SU-DHL-6 (cell line): Measurements from ENCODE around the gene GSPT2.

Experiments
- CTCF ChIP-seq: fragments of 200-600 bp; sonication (generic); IDR thresholded peaks from one replicate; pipeline ENCODE4 v1.5.1; 2017; ENCODE audit warnings: antibody characterized with exemption, mild to moderate bottlenecking, low read length, moderate library complexity; ENCODE audit not compliant: insufficient read depth, poor library complexity, severe bottlenecking
- EZH2phosphoT487 ChIP-seq: fragments of 200-600 bp; sonication (generic), shearing (Covaris generic); conservative IDR thresholded peaks from 2 replicates; pipeline ENCODE4 v1.6.1; 2018; ENCODE audit warnings: mild to moderate bottlenecking, antibody characterized with exemption, low read length, moderate library complexity, mixed read lengths

GRCh38 chrX:51694254-51694653, 49.0 kb upstream of the GSPT2 start:
- TF ChIP-seq CTCF (no peak), EZH2phosphoT487 (no peak)
